Vagina (tissue), 2 donors: ENCODE results near the gene C20orf202. TPM values are rescaled to one million over a fixed set of nuclear protein-coding genes. Genes with fewer than 3 reads are reported as not detected.

Source experiments
- DNase-seq, 2 donors: peaks; one replicate each; pipeline ENCODE4 v3.0.0-alpha.2; 2017; ENCODE audit errors: extremely low spot score in 2 of 2
- H3K27ac ChIP-seq: fragments of 200-600 bp; sonication (generic); one replicate; pipeline ENCODE4 v1.5.1; 2019
- H3K27me3 ChIP-seq: fragments of 200-600 bp; sonication (generic); one replicate; pipeline ENCODE4 v1.5.1; 2019
- H3K36me3 ChIP-seq, 2 donors: fragments of 200-600 bp; sonication (generic); one replicate each; pipeline ENCODE4 v1.5.1; 2017 to 2019
- H3K4me1 ChIP-seq: fragments of 200-600 bp; sonication (generic); one replicate; pipeline ENCODE4 v1.5.1; 2019
- H3K4me3 ChIP-seq, 2 donors: fragments of 200-600 bp; sonication (generic); 1 replicate in 1 of 2; 2 replicates in 1 of 2; pipeline ENCODE4 v1.5.1; 2016 to 2019
- H3K9me3 ChIP-seq: fragments of 200-600 bp; sonication (generic); one replicate; pipeline ENCODE4 v1.5.1; 2019
- CTCF ChIP-seq, 3 experiments: fragments of 450-650 bp in 2 of 3; fragments of 200-600 bp in 1 of 3; sonication (generic) in 1 of 3; IDR thresholded peaks; one replicate each; pipeline ENCODE4 v1.5.1; 2017 to 2019; ENCODE audit warnings: antibody characterized with exemption in 3 of 3, mild to moderate bottlenecking in 2 of 3, moderate library complexity in 2 of 3
- POLR2A ChIP-seq, 2 donors: fragments of 450-650 bp; IDR thresholded peaks; one replicate each; pipeline ENCODE4 v1.6.1; 2017; ENCODE audit warnings: antibody characterized with exemption in 2 of 2, mild to moderate bottlenecking in 2 of 2, moderate library complexity in 2 of 2
- POLR2AphosphoS5 ChIP-seq, 2 donors: sonication (generic); formaldehyde crosslinking; IDR thresholded peaks; one replicate each; pipeline ENCODE4 v1.9.0; 2017; ENCODE audit warnings: antibody characterized with exemption in 2 of 2, mild to moderate bottlenecking in 2 of 2, low read depth in 1 of 2; ENCODE audit not compliant: insufficient read depth in 1 of 2
- intact Hi-C: fragments of 100-400 bp; cut with DNase I; formaldehyde crosslinking; loops from one replicate; pipeline ENCODE4 v1.15.1; 2023
- total RNA-seq: library from RNA; depleted of rRNA; stranded (reverse); fragments of >200 nt; gene quantifications from one replicate; pipeline ENCODE4 v1.2.3, GENCODE V29; 2016

C20orf202 gene
- total RNA-seq, 1 donor from 2014 or later: not detected

- no peaks in the 10 kb centered on the region for H3K27me3 ChIP-seq
- H3K27ac ChIP-seq: no peak overlapping the region
- no peaks in the 10 kb centered on the region for H3K9me3 ChIP-seq
- no peak for TF ChIP-seq POLR2A (IDR thresholded peaks at IDR 0.05)
- TF ChIP-seq POLR2AphosphoS5 (IDR thresholded peaks at IDR 0.05; ENCODE audit: insufficient read depth in 1 of 2, low read depth in 1 of 2): no peak
- no peak for TF ChIP-seq CTCF (IDR thresholded peaks at IDR 0.05)
- no peaks in the 10 kb centered on the region for H3K36me3 ChIP-seq
- intact Hi-C loops: no loop called here
- DNase-seq: no peak
- peaks cover 3% of the 10 kb centered on the region for H3K4me1 ChIP-seq
- H3K4me3 ChIP-seq: no peak overlapping the region
Measured at GRCh38 chr20:1190847-1191246, 12.4 kb upstream of the C20orf202 start.

GRCh38 chr20:1191299-1191698 lies 12.0 kb upstream of the C20orf202 start:
- no peak overlapping the region for H3K4me3 ChIP-seq
- TF ChIP-seq POLR2A (IDR thresholded peaks at IDR 0.05) (no peak), CTCF (IDR thresholded peaks at IDR 0.05) (no peak), POLR2AphosphoS5 (IDR thresholded peaks at IDR 0.05; ENCODE audit: insufficient read depth in 1 of 2, low read depth in 1 of 2) (no peak)
- no peaks in the 10 kb centered on the region for H3K9me3 ChIP-seq
- H3K4me1 ChIP-seq: no peaks in the 10 kb centered on the region
- H3K27ac ChIP-seq: no peak overlapping the region
- H3K27me3 ChIP-seq: no peaks in the 10 kb centered on the region
- H3K36me3 ChIP-seq: no peaks in the 10 kb centered on the region
- intact Hi-C loops: no loop called here
- no peak for DNase-seq

GRCh38 chr20:1195226-1195625 lies 8.0 kb upstream of the C20orf202 start:
- no peak overlapping the region for H3K27ac ChIP-seq
- H3K9me3 ChIP-seq: no peaks in the 10 kb centered on the region
- intact Hi-C loops: no loop called here
- no peaks in the 10 kb centered on the region for H3K36me3 ChIP-seq
- no peaks in the 10 kb centered on the region for H3K27me3 ChIP-seq
- no peak overlapping the region for H3K4me3 ChIP-seq
- TF ChIP-seq CTCF (IDR thresholded peaks at IDR 0.05): no peak
- TF ChIP-seq POLR2A (IDR thresholded peaks at IDR 0.05): no peak
- no peak for TF ChIP-seq POLR2AphosphoS5 (IDR thresholded peaks at IDR 0.05; ENCODE audit: insufficient read depth in 1 of 2, low read depth in 1 of 2)
- DNase-seq: no peak
- H3K4me1 ChIP-seq: no peaks in the 10 kb centered on the region

- Histone ChIP-seq H3K27me3 (no peaks in the 10 kb centered on the region), H3K36me3 (no peaks in the 10 kb centered on the region), H3K4me3 (no peak overlapping the region), H3K9me3 (no peaks in the 10 kb centered on the region), H3K27ac (no peak overlapping the region), H3K4me1 (no peaks in the 10 kb centered on the region)
- TF ChIP-seq POLR2A (IDR thresholded peaks at IDR 0.05) (no peak), CTCF (IDR thresholded peaks at IDR 0.05) (no peak), POLR2AphosphoS5 (IDR thresholded peaks at IDR 0.05; ENCODE audit: insufficient read depth in 1 of 2, low read depth in 1 of 2) (no peak)
- intact Hi-C loops: no loop called here
- no peak for DNase-seq
Measured at GRCh38 chr20:1196634-1197033, 6.6 kb upstream of the C20orf202 start.

GRCh38 chr20:1197801-1198200 lies 5.5 kb upstream of the C20orf202 start:
- no peaks in the 10 kb centered on the region for H3K9me3 ChIP-seq

More at GRCh38 chr20:1197801-1198200, 5.5 kb upstream of the C20orf202 start:
- no peak overlapping the region for H3K4me3 ChIP-seq
- no peaks in the 10 kb centered on the region for H3K27me3 ChIP-seq
- intact Hi-C loops: no loop called here
- H3K4me1 ChIP-seq: no peaks in the 10 kb centered on the region
- DNase-seq: no peak
- TF ChIP-seq POLR2A (IDR thresholded peaks at IDR 0.05) (no peak), CTCF (IDR thresholded peaks at IDR 0.05) (no peak), POLR2AphosphoS5 (IDR thresholded peaks at IDR 0.05; ENCODE audit: insufficient read depth in 1 of 2, low read depth in 1 of 2) (no peak)
- H3K36me3 ChIP-seq: no peaks in the 10 kb centered on the region
- H3K27ac ChIP-seq: no peak overlapping the region
